IMR-90 (cell line): ENCODE measurements around the gene PHF19.

Experiments
- CEBPB ChIP-seq: IDR thresholded peaks from 2 replicates; pipeline ENCODE4 v1.6.1; 2012; ENCODE audit warnings: low read depth, low read length, improper control_type of control experiment
- NFE2L2 ChIP-seq: fragments of 150-350 bp; IDR thresholded peaks from 2 replicates; pipeline ENCODE4 v1.6.1; 2016; ENCODE audit warnings: low read depth, mild to moderate bottlenecking, low read length
- POLR2A ChIP-seq: IDR thresholded peaks from 2 replicates; pipeline ENCODE4 v1.6.1; 2012; ENCODE audit warnings: mild to moderate bottlenecking, low read depth, low read length
- RAD21 ChIP-seq: IDR thresholded peaks from 2 replicates; pipeline ENCODE4 v1.6.1; 2012; ENCODE audit warnings: low read length, improper control_type of control experiment
- TF ChIP-seq, protein P1 (sequence below): conservative IDR thresholded peaks from 2 replicates; pipeline ENCODE4 v1.5.1; 2012; ENCODE audit warnings: mild to moderate bottlenecking, low read depth, low read length, improper control_type of control experiment
- TF ChIP-seq, protein P2 (sequence below): fragments of 150-350 bp; IDR thresholded peaks from 2 replicates; pipeline ENCODE4 v1.6.1; 2017; ENCODE audit warnings: mild to moderate bottlenecking, antibody characterized with exemption, low read length, low read depth
- TF ChIP-seq, protein P3 (sequence below): fragments of 150-350 bp; IDR thresholded peaks from 2 replicates; pipeline ENCODE4 v1.6.1; 2016; ENCODE audit warnings: low read depth, mild to moderate bottlenecking, low read length, moderate library complexity, borderline replicate concordance

DNA sequence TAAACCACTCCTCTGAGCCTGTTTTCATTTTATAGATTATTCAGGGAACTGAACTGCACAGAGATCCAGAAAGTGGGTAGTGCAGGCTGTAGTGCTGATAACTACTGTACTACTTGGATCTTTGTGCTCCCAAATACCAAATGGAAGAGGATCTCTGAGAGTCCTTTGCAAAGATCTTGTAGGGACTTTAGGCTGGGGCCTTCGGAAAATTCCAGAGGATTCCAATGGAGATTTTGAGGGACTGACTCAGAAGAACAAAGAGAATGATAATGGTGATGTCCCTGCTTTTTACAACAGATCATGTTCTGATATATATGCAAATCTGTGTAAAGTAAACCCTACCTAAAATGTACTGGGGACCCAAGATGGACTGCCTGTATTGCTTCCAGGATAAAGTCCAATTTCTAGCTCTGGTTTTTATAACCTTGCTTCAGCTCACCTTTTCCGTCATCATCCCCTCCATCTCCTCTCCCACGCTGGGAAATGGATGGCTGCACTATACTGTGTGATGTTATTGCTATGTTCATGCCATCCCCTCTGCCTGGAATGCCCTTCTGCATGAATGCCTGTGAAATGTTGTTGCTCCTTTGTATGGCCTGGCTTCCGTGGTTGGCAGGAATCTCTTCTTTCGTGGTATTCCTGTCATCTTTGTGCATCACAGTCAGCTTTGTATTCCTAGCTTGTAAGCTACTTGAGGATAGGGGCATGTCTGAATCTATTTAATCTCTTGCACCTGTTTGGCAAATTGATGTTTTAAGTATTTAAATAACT is 24.6 kb downstream of the PHF19 start:
- TF ChIP-seq, protein P1, sequence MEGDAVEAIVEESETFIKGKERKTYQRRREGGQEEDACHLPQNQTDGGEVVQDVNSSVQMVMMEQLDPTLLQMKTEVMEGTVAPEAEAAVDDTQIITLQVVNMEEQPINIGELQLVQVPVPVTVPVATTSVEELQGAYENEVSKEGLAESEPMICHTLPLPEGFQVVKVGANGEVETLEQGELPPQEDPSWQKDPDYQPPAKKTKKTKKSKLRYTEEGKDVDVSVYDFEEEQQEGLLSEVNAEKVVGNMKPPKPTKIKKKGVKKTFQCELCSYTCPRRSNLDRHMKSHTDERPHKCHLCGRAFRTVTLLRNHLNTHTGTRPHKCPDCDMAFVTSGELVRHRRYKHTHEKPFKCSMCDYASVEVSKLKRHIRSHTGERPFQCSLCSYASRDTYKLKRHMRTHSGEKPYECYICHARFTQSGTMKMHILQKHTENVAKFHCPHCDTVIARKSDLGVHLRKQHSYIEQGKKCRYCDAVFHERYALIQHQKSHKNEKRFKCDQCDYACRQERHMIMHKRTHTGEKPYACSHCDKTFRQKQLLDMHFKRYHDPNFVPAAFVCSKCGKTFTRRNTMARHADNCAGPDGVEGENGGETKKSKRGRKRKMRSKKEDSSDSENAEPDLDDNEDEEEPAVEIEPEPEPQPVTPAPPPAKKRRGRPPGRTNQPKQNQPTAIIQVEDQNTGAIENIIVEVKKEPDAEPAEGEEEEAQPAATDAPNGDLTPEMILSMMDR: no peak
- TF ChIP-seq, protein P2, sequence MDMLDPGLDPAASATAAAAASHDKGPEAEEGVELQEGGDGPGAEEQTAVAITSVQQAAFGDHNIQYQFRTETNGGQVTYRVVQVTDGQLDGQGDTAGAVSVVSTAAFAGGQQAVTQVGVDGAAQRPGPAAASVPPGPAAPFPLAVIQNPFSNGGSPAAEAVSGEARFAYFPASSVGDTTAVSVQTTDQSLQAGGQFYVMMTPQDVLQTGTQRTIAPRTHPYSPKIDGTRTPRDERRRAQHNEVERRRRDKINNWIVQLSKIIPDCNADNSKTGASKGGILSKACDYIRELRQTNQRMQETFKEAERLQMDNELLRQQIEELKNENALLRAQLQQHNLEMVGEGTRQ: no peak
- TF ChIP-seq POLR2A (no peak), CEBPB (no peak), RAD21 (no peak), NFE2L2 (no peak)
- TF ChIP-seq, protein P3, sequence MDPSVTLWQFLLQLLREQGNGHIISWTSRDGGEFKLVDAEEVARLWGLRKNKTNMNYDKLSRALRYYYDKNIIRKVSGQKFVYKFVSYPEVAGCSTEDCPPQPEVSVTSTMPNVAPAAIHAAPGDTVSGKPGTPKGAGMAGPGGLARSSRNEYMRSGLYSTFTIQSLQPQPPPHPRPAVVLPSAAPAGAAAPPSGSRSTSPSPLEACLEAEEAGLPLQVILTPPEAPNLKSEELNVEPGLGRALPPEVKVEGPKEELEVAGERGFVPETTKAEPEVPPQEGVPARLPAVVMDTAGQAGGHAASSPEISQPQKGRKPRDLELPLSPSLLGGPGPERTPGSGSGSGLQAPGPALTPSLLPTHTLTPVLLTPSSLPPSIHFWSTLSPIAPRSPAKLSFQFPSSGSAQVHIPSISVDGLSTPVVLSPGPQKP: no peak
